ENCODE results near the gene GALNT12.

Gene GALNT12

DNA sequence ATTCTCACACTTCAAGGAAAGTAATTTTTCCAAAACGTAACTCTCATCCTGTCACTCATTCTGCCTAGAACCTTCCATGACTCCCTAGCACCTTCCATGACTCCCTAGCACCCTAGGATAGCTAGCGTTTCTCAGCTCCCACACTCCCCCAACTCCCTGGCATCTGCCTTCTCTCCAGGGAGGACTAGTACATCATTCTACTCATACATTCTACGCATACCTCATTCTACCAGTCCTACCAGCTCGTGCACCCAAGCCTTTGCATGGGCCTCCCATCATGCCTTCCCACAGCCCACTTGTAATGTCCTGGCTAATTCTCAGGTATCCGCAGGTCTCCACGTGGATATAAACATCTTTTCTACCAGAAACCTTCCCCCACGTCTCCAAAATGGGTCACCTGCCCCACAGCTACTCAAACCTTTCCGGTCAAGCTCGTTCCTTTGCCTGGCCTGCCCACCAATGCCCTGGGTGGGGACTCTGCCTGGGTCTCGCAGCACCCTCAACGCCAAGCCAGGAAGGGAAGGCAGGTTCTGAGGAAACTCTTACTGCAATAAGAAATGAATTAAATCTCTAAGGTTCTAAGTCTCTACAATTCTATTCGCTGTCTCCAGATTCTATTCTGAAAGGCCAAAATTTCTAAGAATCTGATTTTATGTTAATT is 12.0 kb upstream of the GALNT12 start:
- in situ Hi-C loops (cut with HindIII; ENCODE audit: low sequenced_read_pairs): no loop called here
- DNase-seq (ENCODE audit: low read depth): no peak
- peak overlapping the region; percentile 54 for H3K4me3 ChIP-seq (ENCODE audit: low read depth, low read length)
- TF ChIP-seq, protein P1, sequence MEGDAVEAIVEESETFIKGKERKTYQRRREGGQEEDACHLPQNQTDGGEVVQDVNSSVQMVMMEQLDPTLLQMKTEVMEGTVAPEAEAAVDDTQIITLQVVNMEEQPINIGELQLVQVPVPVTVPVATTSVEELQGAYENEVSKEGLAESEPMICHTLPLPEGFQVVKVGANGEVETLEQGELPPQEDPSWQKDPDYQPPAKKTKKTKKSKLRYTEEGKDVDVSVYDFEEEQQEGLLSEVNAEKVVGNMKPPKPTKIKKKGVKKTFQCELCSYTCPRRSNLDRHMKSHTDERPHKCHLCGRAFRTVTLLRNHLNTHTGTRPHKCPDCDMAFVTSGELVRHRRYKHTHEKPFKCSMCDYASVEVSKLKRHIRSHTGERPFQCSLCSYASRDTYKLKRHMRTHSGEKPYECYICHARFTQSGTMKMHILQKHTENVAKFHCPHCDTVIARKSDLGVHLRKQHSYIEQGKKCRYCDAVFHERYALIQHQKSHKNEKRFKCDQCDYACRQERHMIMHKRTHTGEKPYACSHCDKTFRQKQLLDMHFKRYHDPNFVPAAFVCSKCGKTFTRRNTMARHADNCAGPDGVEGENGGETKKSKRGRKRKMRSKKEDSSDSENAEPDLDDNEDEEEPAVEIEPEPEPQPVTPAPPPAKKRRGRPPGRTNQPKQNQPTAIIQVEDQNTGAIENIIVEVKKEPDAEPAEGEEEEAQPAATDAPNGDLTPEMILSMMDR (IDR thresholded peaks at IDR 0.05; ENCODE audit: low read depth, low read length, missing control alignments): no peak

DNA sequence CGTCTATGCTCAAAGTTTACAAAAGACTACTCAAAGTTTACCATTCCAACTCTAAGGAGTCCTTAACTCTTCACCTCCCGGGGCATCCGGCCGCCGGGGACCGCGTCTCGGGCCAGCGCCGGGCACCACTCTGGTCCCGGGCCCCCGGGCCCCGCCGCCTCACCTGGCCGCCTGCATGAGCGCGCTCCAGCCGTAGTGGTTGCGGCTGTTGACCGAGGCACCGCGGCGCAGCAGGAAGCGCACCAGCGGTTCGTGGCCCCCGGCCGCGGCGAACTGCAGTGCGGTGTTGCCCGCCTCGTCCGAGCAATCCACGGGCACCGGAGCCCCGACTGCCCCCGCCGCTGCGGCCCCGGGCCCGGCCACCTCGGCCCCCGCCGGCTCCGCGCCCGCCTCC is 11.5 kb upstream of the GALNT12 start:
- no peak for DNase-seq (ENCODE audit: low read depth)
- TF ChIP-seq, protein P1 (IDR thresholded peaks at IDR 0.05; ENCODE audit: low read depth, low read length, missing control alignments): no peak
- in situ Hi-C loops (cut with HindIII; ENCODE audit: low sequenced_read_pairs): no loop called here
- H3K4me3 ChIP-seq (ENCODE audit: low read depth, low read length): peak overlapping the region; percentile 54

DNA sequence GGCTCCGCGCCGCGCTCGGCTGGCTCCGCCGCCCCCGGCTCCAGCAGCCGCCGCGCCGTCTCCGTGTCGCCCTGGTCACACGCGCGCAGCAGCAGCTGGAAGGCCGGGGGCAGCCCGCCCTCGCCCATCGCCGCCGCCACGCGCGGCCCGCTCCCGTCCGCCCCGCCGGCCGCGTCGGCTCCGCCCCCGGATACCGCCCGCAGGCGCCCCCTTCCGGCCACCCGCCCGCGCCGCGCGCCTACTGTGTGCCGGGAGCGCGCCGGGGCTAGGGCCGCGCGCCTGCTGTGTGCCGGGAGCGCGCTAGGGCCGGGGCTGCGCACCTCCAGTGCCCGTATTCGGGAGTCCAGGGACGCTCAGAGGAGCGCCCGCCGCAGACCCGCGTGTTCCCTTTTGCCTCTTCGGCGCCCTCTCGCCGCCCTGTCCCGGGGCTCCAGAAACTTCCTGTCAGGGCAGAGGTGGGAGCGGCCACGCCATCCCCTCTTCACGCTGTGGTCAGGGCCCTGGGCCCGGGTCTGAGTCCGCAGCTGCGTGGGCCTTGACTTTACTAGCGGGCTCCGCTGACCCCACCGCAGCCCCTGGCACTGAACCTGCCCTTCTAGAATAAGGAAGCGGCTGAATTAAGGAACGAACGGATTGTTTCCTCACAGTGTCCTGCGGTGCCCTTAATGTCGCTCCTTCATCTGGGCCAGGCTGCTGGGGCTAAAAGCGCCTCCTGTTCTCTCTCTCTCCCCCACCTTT is 10.9 kb upstream of the GALNT12 start, which contains the start of gene ANKS6:
Gene ANKS6, minus strand, starts transcription at position 192 of the 738 bp plus-strand sequence. Its CDS starts 64 bp downstream, at position 128.
- no peak for DNase-seq (ENCODE audit: low read depth)
- TF ChIP-seq, protein P1 (IDR thresholded peaks at IDR 0.05; ENCODE audit: low read depth, low read length, missing control alignments): peak; percentile 32

DNA sequence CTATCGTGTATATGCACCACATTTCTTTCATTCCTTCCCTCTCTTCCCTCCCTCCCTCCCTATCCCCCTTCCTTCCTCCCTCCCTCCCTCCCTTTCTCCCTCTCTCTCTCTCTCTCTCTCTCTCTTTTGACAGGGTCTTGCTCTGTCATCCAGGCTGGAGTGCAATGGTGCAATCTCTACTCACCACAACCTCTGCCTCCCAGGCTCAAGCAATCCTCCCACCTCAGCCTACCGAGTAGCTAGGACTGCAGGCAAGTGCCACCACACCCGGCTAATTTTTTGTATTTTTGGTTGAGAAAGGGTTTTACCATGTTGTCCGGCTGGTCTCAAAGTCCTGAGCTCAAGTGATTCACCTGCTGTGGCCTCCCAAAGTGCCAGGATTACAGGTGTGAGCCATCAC is 10.0 kb upstream of the GALNT12 start:
- in situ Hi-C loops (cut with HindIII; ENCODE audit: low sequenced_read_pairs): no loop called here
- TF ChIP-seq, protein P1 (IDR thresholded peaks at IDR 0.05; ENCODE audit: low read depth, low read length, missing control alignments): no peak
- no peak for DNase-seq (ENCODE audit: low read depth)

More for the DNA sequence above, 10.9 kb upstream of the GALNT12 start, which contains the start of gene ANKS6:
- in situ Hi-C loops (cut with HindIII; ENCODE audit: low sequenced_read_pairs): no loop called here
- H3K4me3 ChIP-seq (ENCODE audit: low read depth, low read length): peak within 1 kb of the TSS; percentile 54

DNA sequence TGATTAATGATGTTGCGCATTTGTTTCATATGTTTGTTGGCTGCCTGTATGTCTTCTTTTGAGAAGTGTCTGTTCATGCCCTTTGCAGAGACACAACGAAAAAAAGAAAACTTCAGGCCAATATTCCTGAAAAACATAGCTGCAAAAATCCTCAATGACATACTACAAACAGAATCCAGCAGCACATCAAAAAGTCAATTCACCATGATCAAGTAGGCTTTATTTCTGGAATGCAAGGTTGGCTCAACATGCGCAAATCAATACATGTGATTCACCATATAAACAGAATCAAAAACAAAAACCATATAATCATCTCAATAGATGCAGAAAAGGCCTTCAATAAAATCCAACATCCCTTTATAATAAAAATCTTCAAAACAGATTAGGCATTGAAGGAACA is 9.2 kb upstream of the GALNT12 start:
- TF ChIP-seq, protein P1 (IDR thresholded peaks at IDR 0.05; ENCODE audit: low read depth, low read length, missing control alignments): no peak
- DNase-seq (ENCODE audit: low read depth): no peak
- no peak overlapping the region for H3K4me3 ChIP-seq (ENCODE audit: low read depth, low read length)
- in situ Hi-C loops (cut with HindIII; ENCODE audit: low sequenced_read_pairs): no loop called here

More for the DNA sequence above, 10.0 kb upstream of the GALNT12 start:
- H3K4me3 ChIP-seq (ENCODE audit: low read depth, low read length): no peak overlapping the region

DNA sequence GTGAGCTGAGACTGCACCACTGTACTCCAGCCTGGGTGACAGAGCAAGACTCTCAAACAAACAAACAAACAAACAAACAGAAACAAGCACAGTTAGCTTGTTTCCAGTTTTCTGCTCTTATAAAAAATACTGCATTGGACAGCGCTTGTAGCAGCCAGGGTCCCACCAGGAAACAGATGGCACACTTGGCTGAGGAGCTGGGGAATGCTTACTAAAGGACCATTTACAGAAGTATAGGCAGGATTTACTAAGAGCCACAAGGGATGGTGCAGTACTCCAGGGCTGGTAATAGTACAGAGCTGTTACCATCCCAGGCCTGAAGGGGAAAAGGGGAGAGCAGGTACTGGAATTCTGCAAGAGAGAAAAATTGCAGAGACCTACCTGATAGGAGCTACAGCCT is 5.9 kb upstream of the GALNT12 start:
- TF ChIP-seq, protein P1 (IDR thresholded peaks at IDR 0.05; ENCODE audit: low read depth, low read length, missing control alignments): no peak
- no peak overlapping the region for H3K4me3 ChIP-seq (ENCODE audit: low read depth, low read length)
- in situ Hi-C loops (cut with HindIII; ENCODE audit: low sequenced_read_pairs): no loop called here
- no peak for DNase-seq (ENCODE audit: low read depth)
